Mucosa of descending colon (tissue), 3 donors: Measurements from ENCODE around the gene MFSD1. TPM values are rescaled to one million over a fixed set of nuclear protein-coding genes. Genes with fewer than 3 reads are reported as not detected.

ENCODE experiments used
- ATAC-seq: fragments of 200-7000 bp; cut with Tn5 transposase; one replicate; pipeline ENCODE4 v1.9.1; 2020; ENCODE audit warnings: mild to moderate bottlenecking, moderate library complexity
- DNase-seq, 3 donors: peaks; one replicate each; pipeline ENCODE4 v3.0.0-alpha.2; 2020
- H3K36me3 ChIP-seq: fragments of 200-600 bp; one replicate; pipeline ENCODE4 v1.8.0; 2021; ENCODE audit warnings: low read depth, mild to moderate bottlenecking
- H3K4me1 ChIP-seq: fragments of 200-600 bp; one replicate; pipeline ENCODE4 v1.8.0; 2021; ENCODE audit warnings: low read depth, mild to moderate bottlenecking
- H3K4me3 ChIP-seq: fragments of 200-600 bp; one replicate; pipeline ENCODE4 v1.8.0; 2021; ENCODE audit warnings: mild to moderate bottlenecking
- H3K9me3 ChIP-seq: fragments of 200-600 bp; one replicate; pipeline ENCODE4 v1.8.0; 2021; ENCODE audit warnings: mild to moderate bottlenecking
- intact Hi-C, 2 donors: fragments of 100-400 bp; cut with DNase I in 1 of 2; cut with micrococcal nuclease in 1 of 2; formaldehyde crosslinking; loops; one replicate each; pipeline versions ENCODE4 v1.11.0 to v1.11.1; 2022; cut with DNase I, micrococcal nuclease
- total RNA-seq, 3 donors: library from RNA; stranded (reverse); fragmentation: NEBNext Ultra II Directional in 2 of 3; extraction: Animal tissue kit (Norgen Biotek cat#: 25700) in 2 of 3; gene quantifications; one replicate each; pipeline versions ENCODE4 v1.2.1 to v1.2.4, GENCODE V29; 2021 to 2023
- TF ChIP-seq, protein P1 (sequence below): fragments of 200-600 bp; IDR thresholded peaks from one replicate; pipeline ENCODE4 v1.8.0; 2022; ENCODE audit warnings: antibody characterized with exemption, mild to moderate bottlenecking
- donor health status: DM: no; HTN: no; CAD: no; lungs with moderate emphysema.
- donor health status: DM: no; HTN: no; CAD: no.
- donor health status: DM: no; HTN: yes; CAD: no.

MFSD1 gene
- total RNA-seq, 3 donors from 2014 or later: 55.3 to 77.8 (median 59.4) TPM

DNA sequence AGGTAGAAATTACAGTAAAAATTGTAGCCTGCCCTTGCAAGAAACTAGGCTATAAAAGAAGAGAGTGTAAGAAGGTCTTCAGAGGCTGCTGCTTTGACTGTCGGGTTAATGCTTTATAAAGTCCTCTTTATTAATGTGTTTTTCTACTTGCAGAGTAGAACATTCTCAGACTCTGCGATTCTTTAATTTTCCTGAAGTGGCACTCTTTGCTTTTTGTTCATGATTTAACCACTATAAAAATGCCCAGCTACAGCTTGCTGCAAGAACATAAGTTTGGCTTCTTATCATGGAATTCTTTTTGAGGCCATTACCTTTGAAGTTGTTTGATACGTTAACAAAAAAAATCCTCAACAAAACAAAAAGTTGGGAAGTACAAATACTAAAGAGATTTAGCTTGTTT lies 33.8 kb downstream of the MFSD1 start:
- Histone ChIP-seq H3K4me3 (no peak overlapping the region), H3K4me1 (no peaks in the 10 kb centered on the region), H3K9me3 (no peaks in the 10 kb centered on the region), H3K36me3 (no peaks in the 10 kb centered on the region)
- DNase-seq: no peak
- no peak for ATAC-seq
- intact Hi-C loops: no loop called here
- TF ChIP-seq, protein P1, sequence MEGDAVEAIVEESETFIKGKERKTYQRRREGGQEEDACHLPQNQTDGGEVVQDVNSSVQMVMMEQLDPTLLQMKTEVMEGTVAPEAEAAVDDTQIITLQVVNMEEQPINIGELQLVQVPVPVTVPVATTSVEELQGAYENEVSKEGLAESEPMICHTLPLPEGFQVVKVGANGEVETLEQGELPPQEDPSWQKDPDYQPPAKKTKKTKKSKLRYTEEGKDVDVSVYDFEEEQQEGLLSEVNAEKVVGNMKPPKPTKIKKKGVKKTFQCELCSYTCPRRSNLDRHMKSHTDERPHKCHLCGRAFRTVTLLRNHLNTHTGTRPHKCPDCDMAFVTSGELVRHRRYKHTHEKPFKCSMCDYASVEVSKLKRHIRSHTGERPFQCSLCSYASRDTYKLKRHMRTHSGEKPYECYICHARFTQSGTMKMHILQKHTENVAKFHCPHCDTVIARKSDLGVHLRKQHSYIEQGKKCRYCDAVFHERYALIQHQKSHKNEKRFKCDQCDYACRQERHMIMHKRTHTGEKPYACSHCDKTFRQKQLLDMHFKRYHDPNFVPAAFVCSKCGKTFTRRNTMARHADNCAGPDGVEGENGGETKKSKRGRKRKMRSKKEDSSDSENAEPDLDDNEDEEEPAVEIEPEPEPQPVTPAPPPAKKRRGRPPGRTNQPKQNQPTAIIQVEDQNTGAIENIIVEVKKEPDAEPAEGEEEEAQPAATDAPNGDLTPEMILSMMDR: no peak

DNA sequence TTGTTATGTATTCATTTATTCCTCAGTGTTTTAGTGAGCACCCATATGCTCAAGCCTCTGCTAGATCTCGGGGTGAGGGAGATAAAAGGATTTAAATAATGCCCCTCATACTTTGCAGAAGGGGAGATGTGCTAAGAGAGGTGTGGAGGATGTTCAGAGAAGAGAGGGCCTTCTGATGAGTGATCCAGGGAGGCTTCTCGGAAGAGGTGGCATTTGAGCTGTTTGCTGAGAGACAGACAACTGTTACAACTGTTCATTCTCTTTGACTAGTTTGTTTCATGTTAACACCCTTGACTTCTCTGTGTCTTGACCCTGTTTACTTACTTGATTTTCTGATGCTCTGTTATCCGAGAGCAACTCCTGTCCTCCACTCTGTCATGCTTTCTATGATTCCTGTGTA lies 34.5 kb downstream of the MFSD1 start:
- DNase-seq (no peak), ATAC-seq (no peak)
- H3K4me3 ChIP-seq: no peak overlapping the region
- intact Hi-C loops: no loop called here
- no peaks in the 10 kb centered on the region for H3K4me1 ChIP-seq
- H3K36me3 ChIP-seq: no peaks in the 10 kb centered on the region
- TF ChIP-seq, protein P1: no peak
- H3K9me3 ChIP-seq: no peaks in the 10 kb centered on the region

DNA sequence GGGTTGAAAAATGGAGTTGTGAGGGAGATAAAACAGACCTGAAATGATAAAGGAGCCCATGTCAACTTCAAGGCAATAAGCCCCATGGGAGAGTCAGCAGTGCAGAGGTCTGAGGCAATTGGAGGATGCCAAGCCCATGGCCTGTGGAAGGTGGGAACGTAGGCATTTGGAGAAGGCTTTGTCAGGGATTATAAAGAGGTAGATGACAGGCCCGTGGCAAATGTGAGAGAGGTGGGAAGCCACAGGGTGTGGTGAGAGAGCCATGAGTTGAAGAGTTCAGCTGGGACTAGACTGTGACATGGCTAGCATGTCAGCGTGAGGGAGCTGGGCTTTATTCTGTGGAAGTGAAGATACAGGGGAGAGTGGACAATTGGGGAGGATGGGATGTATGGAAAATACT lies 35.4 kb downstream of the MFSD1 start:
- no peaks in the 10 kb centered on the region for H3K36me3 ChIP-seq
- intact Hi-C loops: no loop called here

DNA sequence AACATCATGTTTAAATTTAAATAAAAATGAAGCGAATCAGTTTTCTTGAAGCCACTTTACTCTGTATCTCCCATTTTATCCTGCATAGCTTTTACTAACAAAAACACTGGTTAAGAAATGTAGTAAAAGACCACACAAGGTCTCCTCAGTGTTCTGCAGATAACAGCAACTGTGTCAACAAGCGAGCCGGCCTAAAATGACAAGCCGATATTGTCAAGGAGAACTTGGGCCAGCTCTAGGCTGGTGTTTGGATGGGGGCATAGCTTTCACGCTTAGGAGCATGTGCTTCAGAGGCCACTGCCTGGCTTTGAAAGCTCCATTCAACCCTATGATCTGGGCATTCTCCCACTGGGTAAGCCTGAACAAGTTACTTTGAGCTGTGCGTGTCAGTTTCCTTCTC lies 38.1 kb downstream of the MFSD1 start:
- no peaks in the 10 kb centered on the region for H3K9me3 ChIP-seq
- ATAC-seq (no peak), DNase-seq (no peak)
- no peak overlapping the region for H3K4me3 ChIP-seq
- H3K36me3 ChIP-seq: no peaks in the 10 kb centered on the region
- TF ChIP-seq, protein P1: no peak
- no peaks in the 10 kb centered on the region for H3K4me1 ChIP-seq
- intact Hi-C loops: no loop called here

More for the DNA sequence above, 35.4 kb downstream of the MFSD1 start:
- no peak for DNase-seq
- Histone ChIP-seq H3K4me1 (no peaks in the 10 kb centered on the region), H3K4me3 (no peak overlapping the region), H3K9me3 (no peaks in the 10 kb centered on the region)
- TF ChIP-seq, protein P1: no peak
- no peak for ATAC-seq

DNA sequence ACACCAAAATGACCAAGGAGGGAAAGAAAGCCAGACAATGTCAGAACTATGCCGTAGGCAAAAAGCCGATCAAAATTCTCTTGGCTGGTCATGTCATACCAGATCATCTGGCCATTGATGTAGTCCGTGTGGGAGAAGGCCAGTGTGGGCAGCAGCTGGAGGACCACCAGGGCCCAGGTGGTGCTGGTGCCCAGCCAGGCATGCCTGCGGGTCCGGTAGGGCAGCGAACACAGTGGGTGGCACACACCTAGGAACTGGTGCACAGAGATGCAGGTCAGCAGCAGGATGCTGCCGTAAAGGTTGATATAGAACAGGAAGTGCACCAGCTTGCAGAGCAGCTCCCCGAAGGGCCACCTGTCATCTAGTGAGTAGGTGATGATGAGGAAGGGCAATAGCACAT lies 39.5 kb downstream of the MFSD1 start:
- H3K4me1 ChIP-seq: no peaks in the 10 kb centered on the region
- H3K4me3 ChIP-seq: no peak overlapping the region
- ATAC-seq: no peak
- DNase-seq: no peak
- TF ChIP-seq, protein P1: no peak
- intact Hi-C loops: no loop called here
- no peaks in the 10 kb centered on the region for H3K9me3 ChIP-seq
- no peaks in the 10 kb centered on the region for H3K36me3 ChIP-seq

DNA sequence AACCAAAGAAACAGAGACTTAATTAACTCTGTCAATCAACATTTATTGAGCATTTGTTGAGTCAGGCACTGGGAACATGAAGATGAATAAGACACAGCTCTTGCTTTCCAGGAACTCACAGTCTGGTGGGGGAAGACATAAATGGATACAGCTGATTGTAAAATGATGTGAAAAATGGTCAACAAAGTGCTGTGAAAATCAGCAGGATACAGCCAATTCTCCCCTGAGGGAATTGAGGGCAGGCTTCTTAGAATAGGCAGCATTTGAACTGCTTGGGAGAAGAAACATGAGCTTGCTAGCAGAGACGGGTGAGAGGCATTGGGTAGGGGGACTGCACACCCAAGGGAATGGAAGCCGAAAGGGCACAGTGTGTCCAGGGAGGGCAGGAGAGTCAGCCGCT lies 41.1 kb downstream of the MFSD1 start:
- no peaks in the 10 kb centered on the region for H3K4me1 ChIP-seq
- ATAC-seq: no peak
- no peak for DNase-seq
- H3K36me3 ChIP-seq: no peaks in the 10 kb centered on the region
- TF ChIP-seq, protein P1: no peak
- H3K4me3 ChIP-seq: no peak overlapping the region
- intact Hi-C loops: no loop called here
- H3K9me3 ChIP-seq: no peaks in the 10 kb centered on the region
